SK-N-MC (cell line): ENCODE measurements around the gene CNGB1.

Experiments
- DNase-seq: peaks from one replicate; pipeline ENCODE4 v3.0.0-alpha.2; 2011; ENCODE audit warnings: low read depth, low spot score
- H3K27ac ChIP-seq: fragments of 200-600 bp; sonication (generic); 2 replicates; pipeline ENCODE4 v1.5.1; 2016; ENCODE audit warnings: mixed run types
- H3K36me3 ChIP-seq: fragments of 200-600 bp; sonication (generic); 2 replicates; pipeline ENCODE4 v1.6.1; 2017; ENCODE audit warnings: antibody characterized with exemption, low read length, mixed read lengths; ENCODE audit not compliant: insufficient read depth
- H3K4me3 ChIP-seq: fragments of 200-600 bp; sonication (generic); 2 replicates; pipeline ENCODE4 v1.5.1; 2016
- H3K9ac ChIP-seq: fragments of 200-600 bp; sonication (generic); 2 replicates; pipeline ENCODE4 v1.8.0; 2017; ENCODE audit warnings: mixed run types, mixed read lengths; ENCODE audit not compliant: insufficient read length
- H3K9me3 ChIP-seq: fragments of 200-600 bp; sonication (generic); 2 replicates; pipeline ENCODE4 v1.6.1; 2017; ENCODE audit warnings: low read depth, mild to moderate bottlenecking, antibody characterized with exemption, low read length, moderate library complexity, mixed read lengths
- EZH2 ChIP-seq: fragments of 200-600 bp; sonication (generic); IDR thresholded peaks from one replicate; pipeline ENCODE4 v1.6.1; 2017; ENCODE audit warnings: antibody characterized with exemption
- FOXP2 ChIP-seq: optimal IDR thresholded peaks from 2 replicates; pipeline ENCODE3; 2011; ENCODE audit warnings: mild to moderate bottlenecking, moderate library complexity; ENCODE audit not compliant: insufficient read depth; ENCODE audit errors: extremely low read length, control extremely low read depth
- POLR2AphosphoS5 ChIP-seq: IDR thresholded peaks from 2 replicates; pipeline ENCODE4 v1.6.1; 2012; ENCODE audit warnings: mild to moderate bottlenecking, low read depth, low read length, borderline replicate concordance

The CNGB1 gene

GRCh38 chr16:57889960-57890751 is 80.8 kb downstream of the CNGB1 start:
- TF ChIP-seq POLR2AphosphoS5 (no peak), FOXP2 (no peak), EZH2 (no peak)
- Histone ChIP-seq H3K36me3 (no peaks in the 10 kb centered on the region), H3K27ac (no peak overlapping the region), H3K9ac (no peak overlapping the region), H3K4me3 (no peak overlapping the region), H3K9me3 (no peaks in the 10 kb centered on the region)
- no peak for DNase-seq

GRCh38 chr16:57889522-57889921 is 81.4 kb downstream of the CNGB1 start:
- no peak for TF ChIP-seq EZH2
- no peak for TF ChIP-seq POLR2AphosphoS5
- TF ChIP-seq FOXP2, result no peak
- H3K27ac ChIP-seq, result no peak overlapping the region
- H3K4me3 ChIP-seq, result no peak overlapping the region
- DNase-seq, result no peak
- no peaks in the 10 kb centered on the region for H3K36me3 ChIP-seq
- H3K9ac ChIP-seq, result no peak overlapping the region
- H3K9me3 ChIP-seq, result no peaks in the 10 kb centered on the region

GRCh38 chr16:57889111-57889510 is 81.8 kb downstream of the CNGB1 start:
- no peak for DNase-seq
- no peak overlapping the region for H3K27ac ChIP-seq

GRCh38 chr16:57888128-57888527 is 82.8 kb downstream of the CNGB1 start:
- Histone ChIP-seq H3K36me3 (no peaks in the 10 kb centered on the region), H3K27ac (no peak overlapping the region), H3K9ac (no peak overlapping the region), H3K9me3 (no peaks in the 10 kb centered on the region), H3K4me3 (no peak overlapping the region)
- no peak for TF ChIP-seq EZH2
- TF ChIP-seq POLR2AphosphoS5, result no peak
- no peak for TF ChIP-seq FOXP2
- no peak for DNase-seq

More at GRCh38 chr16:57889111-57889510, 81.8 kb downstream of the CNGB1 start:
- Histone ChIP-seq H3K9me3 (no peaks in the 10 kb centered on the region), H3K9ac (no peak overlapping the region), H3K4me3 (no peak overlapping the region), H3K36me3 (no peaks in the 10 kb centered on the region)
- no peak for TF ChIP-seq EZH2
- TF ChIP-seq POLR2AphosphoS5, result no peak
- TF ChIP-seq FOXP2, result no peak

- Histone ChIP-seq H3K9me3 (no peaks in the 10 kb centered on the region), H3K4me3 (no peak overlapping the region), H3K27ac (no peak overlapping the region), H3K9ac (no peak overlapping the region), H3K36me3 (no peaks in the 10 kb centered on the region)
- TF ChIP-seq POLR2AphosphoS5 (no peak), EZH2 (no peak), FOXP2 (no peak)
- no peak for DNase-seq
These were observed 83.2 kb downstream of the CNGB1 start for GRCh38 chr16:57887711-57888110.

- no peaks in the 10 kb centered on the region for H3K9me3 ChIP-seq
- no peak for DNase-seq
- H3K9ac ChIP-seq, result no peak overlapping the region
- no peak overlapping the region for H3K4me3 ChIP-seq
- H3K27ac ChIP-seq, result no peak overlapping the region
- TF ChIP-seq EZH2 (no peak), FOXP2 (no peak), POLR2AphosphoS5 (no peak)
- H3K36me3 ChIP-seq, result no peaks in the 10 kb centered on the region
These were observed 84.5 kb downstream of the CNGB1 start for GRCh38 chr16:57886427-57886826.

- Histone ChIP-seq H3K27ac (no peak overlapping the region), H3K36me3 (no peaks in the 10 kb centered on the region), H3K9ac (no peak overlapping the region), H3K9me3 (no peaks in the 10 kb centered on the region), H3K4me3 (no peak overlapping the region)
- TF ChIP-seq EZH2, result no peak
- no peak for TF ChIP-seq FOXP2
- TF ChIP-seq POLR2AphosphoS5, result no peak
- no peak for DNase-seq
These were observed 86.2 kb downstream of the CNGB1 start for GRCh38 chr16:57884655-57885133.

GRCh38 chr16:57883953-57884654 is 86.8 kb downstream of the CNGB1 start:
- Histone ChIP-seq H3K4me3 (no peak overlapping the region), H3K9ac (no peak overlapping the region), H3K36me3 (no peaks in the 10 kb centered on the region), H3K27ac (no peak overlapping the region), H3K9me3 (no peaks in the 10 kb centered on the region)
- no peak for DNase-seq
- TF ChIP-seq FOXP2, result no peak
- TF ChIP-seq EZH2, result no peak
- no peak for TF ChIP-seq POLR2AphosphoS5

- TF ChIP-seq POLR2AphosphoS5 (no peak), EZH2 (no peak), FOXP2 (no peak)
- Histone ChIP-seq H3K36me3 (no peaks in the 10 kb centered on the region), H3K9ac (no peak overlapping the region), H3K27ac (no peak overlapping the region), H3K4me3 (no peak overlapping the region), H3K9me3 (no peaks in the 10 kb centered on the region)
- no peak for DNase-seq
These were observed 87.4 kb downstream of the CNGB1 start for GRCh38 chr16:57883480-57883879.
